IPS-18a (cell line): ENCODE data around the gene DPYSL4.

Experiments used
- H3K27ac ChIP-seq: one replicate; pipeline ENCODE4 v1.5.1; 2013; ENCODE audit warnings: low read length
- H3K27me3 ChIP-seq: one replicate; pipeline ENCODE4 v1.6.1; 2013; ENCODE audit warnings: mild to moderate bottlenecking, low read length; ENCODE audit not compliant: control insufficient read depth, insufficient read depth
- H3K36me3 ChIP-seq: one replicate; pipeline ENCODE4 v1.6.1; 2013; ENCODE audit warnings: low read depth, low read length; ENCODE audit not compliant: control insufficient read depth
- H3K4me1 ChIP-seq: one replicate; pipeline ENCODE4 v1.6.1; 2013; ENCODE audit warnings: low read depth, low read length; ENCODE audit not compliant: control insufficient read depth
- H3K4me3 ChIP-seq: one replicate; pipeline ENCODE4 v1.5.1; 2013; ENCODE audit warnings: low read length
- H3K9ac ChIP-seq: one replicate; pipeline ENCODE4 v1.6.1; 2013; ENCODE audit warnings: mild to moderate bottlenecking, low read length, moderate library complexity
- H3K9me3 ChIP-seq: one replicate; pipeline ENCODE4 v1.6.1; 2013; ENCODE audit warnings: low read depth, low read length; ENCODE audit not compliant: control insufficient read depth

DPYSL4 gene

GRCh38 chr10:132241086-132241485 is 54.3 kb downstream of the DPYSL4 start:
- Histone ChIP-seq H3K27ac (no peak overlapping the region), H3K9ac (no peak overlapping the region), H3K9me3 (no peaks in the 10 kb centered on the region), H3K36me3 (no peaks in the 10 kb centered on the region), H3K4me3 (no peak overlapping the region), H3K27me3 (no peaks in the 10 kb centered on the region), H3K4me1 (no peaks in the 10 kb centered on the region)

- Histone ChIP-seq H3K4me3 (no peak overlapping the region), H3K36me3 (no peaks in the 10 kb centered on the region), H3K4me1 (no peaks in the 10 kb centered on the region), H3K27ac (no peak overlapping the region), H3K9ac (no peak overlapping the region), H3K27me3 (no peaks in the 10 kb centered on the region), H3K9me3 (no peaks in the 10 kb centered on the region)
Measured at GRCh38 chr10:132241496-132241895, 54.7 kb downstream of the DPYSL4 start.

- no peaks in the 10 kb centered on the region for H3K9me3 ChIP-seq
- H3K27me3 ChIP-seq, result no peaks in the 10 kb centered on the region
- H3K4me1 ChIP-seq, result no peaks in the 10 kb centered on the region
- no peaks in the 10 kb centered on the region for H3K36me3 ChIP-seq
- no peak overlapping the region for H3K27ac ChIP-seq
- H3K9ac ChIP-seq, result no peak overlapping the region
- no peak overlapping the region for H3K4me3 ChIP-seq
Measured at GRCh38 chr10:132242103-132242840, 55.5 kb downstream of the DPYSL4 start.

- H3K4me1 ChIP-seq, result no peaks in the 10 kb centered on the region
- no peak overlapping the region for H3K4me3 ChIP-seq
- H3K27ac ChIP-seq, result no peak overlapping the region
- no peak overlapping the region for H3K9ac ChIP-seq
- H3K36me3 ChIP-seq, result no peaks in the 10 kb centered on the region
- H3K9me3 ChIP-seq, result no peaks in the 10 kb centered on the region
- no peaks in the 10 kb centered on the region for H3K27me3 ChIP-seq
Measured at GRCh38 chr10:132243141-132243540, 56.4 kb downstream of the DPYSL4 start.

- Histone ChIP-seq H3K9me3 (no peaks in the 10 kb centered on the region), H3K36me3 (no peaks in the 10 kb centered on the region), H3K4me3 (no peak overlapping the region), H3K9ac (no peak overlapping the region), H3K27ac (no peak overlapping the region), H3K4me1 (no peaks in the 10 kb centered on the region), H3K27me3 (no peaks in the 10 kb centered on the region)
Measured at GRCh38 chr10:132243626-132244025, 56.9 kb downstream of the DPYSL4 start.

- Histone ChIP-seq H3K36me3 (no peaks in the 10 kb centered on the region), H3K27me3 (no peaks in the 10 kb centered on the region), H3K4me1 (no peaks in the 10 kb centered on the region), H3K9me3 (no peaks in the 10 kb centered on the region), H3K27ac (no peak overlapping the region), H3K4me3 (no peak overlapping the region), H3K9ac (no peak overlapping the region)
Measured at GRCh38 chr10:132245056-132245455, 58.3 kb downstream of the DPYSL4 start.

GRCh38 chr10:132246296-132246695 is 59.5 kb downstream of the DPYSL4 start:
- Histone ChIP-seq H3K4me3 (no peak overlapping the region), H3K36me3 (no peaks in the 10 kb centered on the region), H3K4me1 (no peaks in the 10 kb centered on the region), H3K27me3 (no peaks in the 10 kb centered on the region), H3K9me3 (no peaks in the 10 kb centered on the region), H3K9ac (no peak overlapping the region), H3K27ac (no peak overlapping the region)

- Histone ChIP-seq H3K36me3 (no peaks in the 10 kb centered on the region), H3K9ac (no peak overlapping the region), H3K4me3 (peak overlapping the region; percentile 58), H3K27me3 (no peaks in the 10 kb centered on the region), H3K4me1 (no peaks in the 10 kb centered on the region), H3K9me3 (no peaks in the 10 kb centered on the region), H3K27ac (no peak overlapping the region)
Measured at GRCh38 chr10:132247943-132248342, 61.2 kb downstream of the DPYSL4 start.

GRCh38 chr10:132248455-132249225 is 61.9 kb downstream of the DPYSL4 start:
- Histone ChIP-seq H3K27me3 (no peaks in the 10 kb centered on the region), H3K4me3 (peak overlapping the region; percentile 58), H3K27ac (no peak overlapping the region)

GRCh38 chr10:132249226-132249724 is 62.5 kb downstream of the DPYSL4 start:
- no peak overlapping the region for H3K27ac ChIP-seq

More at GRCh38 chr10:132248455-132249225, 61.9 kb downstream of the DPYSL4 start:
- Histone ChIP-seq H3K9me3 (no peaks in the 10 kb centered on the region), H3K36me3 (no peaks in the 10 kb centered on the region), H3K9ac (peak overlapping the region; percentile 6), H3K4me1 (no peaks in the 10 kb centered on the region)

GRCh38 chr10:132249824-132250375 is 63.2 kb downstream of the DPYSL4 start:
- Histone ChIP-seq H3K9ac (no peak overlapping the region), H3K4me1 (no peaks in the 10 kb centered on the region), H3K9me3 (no peaks in the 10 kb centered on the region), H3K36me3 (no peaks in the 10 kb centered on the region), H3K27ac (no peak overlapping the region), H3K27me3 (no peaks in the 10 kb centered on the region), H3K4me3 (no peak overlapping the region)

More at GRCh38 chr10:132249226-132249724, 62.5 kb downstream of the DPYSL4 start:
- Histone ChIP-seq H3K4me3 (no peak overlapping the region), H3K9ac (no peak overlapping the region), H3K9me3 (no peaks in the 10 kb centered on the region), H3K36me3 (no peaks in the 10 kb centered on the region), H3K4me1 (no peaks in the 10 kb centered on the region), H3K27me3 (no peaks in the 10 kb centered on the region)
